Measurements from ENCODE around the gene STAT4. TPM values are rescaled to one million over a fixed set of nuclear protein-coding genes. Genes with fewer than 3 reads are reported as not detected.

Gene STAT4
- total RNA-seq, 1 donor from 2014 or later, result 1.6 TPM

GRCh38 chr2:191064590-191064989 is 86.2 kb downstream of the STAT4 start:
- no peak overlapping the region for H3K27ac Mint-ChIP-seq (ENCODE audit: unreplicated experiment)
- TF ChIP-seq CTCF (IDR thresholded peaks at IDR 0.05; ENCODE audit: insufficient read depth, low read depth, low read length) (no peak), EZH2 (IDR thresholded peaks at IDR 0.05; ENCODE audit: insufficient read depth, low read length) (no peak)
- H3K27me3 Mint-ChIP-seq (ENCODE audit: low read depth, unreplicated experiment), result no peaks in the 10 kb centered on the region
- H3K27me3 ChIP-seq (ENCODE audit: insufficient read depth, low read length), result no peaks in the 10 kb centered on the region
- no peak overlapping the region for H2AFZ ChIP-seq (ENCODE audit: low read depth, low read length)
- H3K9ac ChIP-seq (ENCODE audit: low read length), result no peak overlapping the region
- H3K9me3 Mint-ChIP-seq (ENCODE audit: unreplicated experiment), result no peaks in the 10 kb centered on the region
- H3K79me2 ChIP-seq (ENCODE audit: insufficient read depth, low read length), result no peaks in the 10 kb centered on the region
- H3K4me2 ChIP-seq (ENCODE audit: low read length), result no peak overlapping the region
- no peak overlapping the region for H3K4me3 Mint-ChIP-seq (ENCODE audit: unreplicated experiment)
- DNase-seq (ENCODE audit: low read depth) (no peak), FAIRE-seq (no peak)
- no peaks in the 10 kb centered on the region for H3K4me1 ChIP-seq (ENCODE audit: insufficient read depth, low read length)
- H3K36me3 Mint-ChIP-seq (ENCODE audit: low read depth, unreplicated experiment), result no peaks in the 10 kb centered on the region
- no peaks in the 10 kb centered on the region for H3K36me3 ChIP-seq (ENCODE audit: insufficient read depth, low read length)
- no peak overlapping the region for H3K27ac ChIP-seq (ENCODE audit: low read depth, low read length)
- H3K9me3 ChIP-seq (ENCODE audit: insufficient read depth, low read depth, low read length), result no peaks in the 10 kb centered on the region
- H3K4me3 ChIP-seq (ENCODE audit: insufficient read depth, low read depth, low read length), result no peak overlapping the region
- H3K4me1 Mint-ChIP-seq (ENCODE audit: low read depth, unreplicated experiment), result peaks cover 2% of the 10 kb centered on the region
- no peaks in the 10 kb centered on the region for H4K20me1 ChIP-seq (ENCODE audit: insufficient read depth, low read length)

- FAIRE-seq, result peak; percentile 13
- no peak for TF ChIP-seq EZH2 (IDR thresholded peaks at IDR 0.05; ENCODE audit: insufficient read depth, low read length)
- TF ChIP-seq CTCF (IDR thresholded peaks at IDR 0.05; ENCODE audit: insufficient read depth, low read depth, low read length), result no peak
- no peaks in the 10 kb centered on the region for H3K27me3 Mint-ChIP-seq (ENCODE audit: low read depth, unreplicated experiment)
Measured at GRCh38 chr2:191063584-191063983, 87.2 kb downstream of the STAT4 start.

GRCh38 chr2:191061381-191061980 is 89.3 kb downstream of the STAT4 start:
- Histone ChIP-seq H3K9ac (ENCODE audit: low read length) (no peak overlapping the region), H3K27me3 (ENCODE audit: insufficient read depth, low read length) (no peaks in the 10 kb centered on the region), H3K9me3 (ENCODE audit: insufficient read depth, low read depth, low read length) (no peaks in the 10 kb centered on the region), H3K27ac (ENCODE audit: low read depth, low read length) (no peak overlapping the region), H3K4me3 (ENCODE audit: insufficient read depth, low read depth, low read length) (no peak overlapping the region), H3K4me2 (ENCODE audit: low read length) (no peak overlapping the region), H3K79me2 (ENCODE audit: insufficient read depth, low read length) (no peaks in the 10 kb centered on the region), H4K20me1 (ENCODE audit: insufficient read depth, low read length) (no peaks in the 10 kb centered on the region), H3K4me1 (ENCODE audit: insufficient read depth, low read length) (no peaks in the 10 kb centered on the region), H2AFZ (ENCODE audit: low read depth, low read length) (no peak overlapping the region), H3K36me3 (ENCODE audit: insufficient read depth, low read length) (no peaks in the 10 kb centered on the region)
- no peak for FAIRE-seq
- no peaks in the 10 kb centered on the region for H3K36me3 Mint-ChIP-seq (ENCODE audit: low read depth, unreplicated experiment)
- no peaks in the 10 kb centered on the region for H3K9me3 Mint-ChIP-seq (ENCODE audit: unreplicated experiment)
- H3K4me3 Mint-ChIP-seq (ENCODE audit: unreplicated experiment), result no peak overlapping the region
- no peak for DNase-seq (ENCODE audit: low read depth)
- peaks cover 2% of the 10 kb centered on the region for H3K4me1 Mint-ChIP-seq (ENCODE audit: low read depth, unreplicated experiment)
- H3K27me3 Mint-ChIP-seq (ENCODE audit: low read depth, unreplicated experiment), result no peaks in the 10 kb centered on the region
- H3K27ac Mint-ChIP-seq (ENCODE audit: unreplicated experiment), result no peak overlapping the region
- TF ChIP-seq CTCF (IDR thresholded peaks at IDR 0.05; ENCODE audit: insufficient read depth, low read depth, low read length) (no peak), EZH2 (IDR thresholded peaks at IDR 0.05; ENCODE audit: insufficient read depth, low read length) (no peak)

More at GRCh38 chr2:191063584-191063983, 87.2 kb downstream of the STAT4 start:
- no peak overlapping the region for H2AFZ ChIP-seq (ENCODE audit: low read depth, low read length)
- no peaks in the 10 kb centered on the region for H4K20me1 ChIP-seq (ENCODE audit: insufficient read depth, low read length)
- no peaks in the 10 kb centered on the region for H3K36me3 Mint-ChIP-seq (ENCODE audit: low read depth, unreplicated experiment)
- H3K27ac Mint-ChIP-seq (ENCODE audit: unreplicated experiment), result no peak overlapping the region
- no peaks in the 10 kb centered on the region for H3K36me3 ChIP-seq (ENCODE audit: insufficient read depth, low read length)
- H3K4me1 ChIP-seq (ENCODE audit: insufficient read depth, low read length), result no peaks in the 10 kb centered on the region
- no peak overlapping the region for H3K9ac ChIP-seq (ENCODE audit: low read length)
- no peaks in the 10 kb centered on the region for H3K79me2 ChIP-seq (ENCODE audit: insufficient read depth, low read length)
- H3K9me3 ChIP-seq (ENCODE audit: insufficient read depth, low read depth, low read length), result no peaks in the 10 kb centered on the region
- no peak overlapping the region for H3K4me3 ChIP-seq (ENCODE audit: insufficient read depth, low read depth, low read length)
- no peaks in the 10 kb centered on the region for H3K27me3 ChIP-seq (ENCODE audit: insufficient read depth, low read length)
- no peak overlapping the region for H3K27ac ChIP-seq (ENCODE audit: low read depth, low read length)
- H3K9me3 Mint-ChIP-seq (ENCODE audit: unreplicated experiment), result no peaks in the 10 kb centered on the region
- no peak overlapping the region for H3K4me2 ChIP-seq (ENCODE audit: low read length)
- no peak overlapping the region for H3K4me3 Mint-ChIP-seq (ENCODE audit: unreplicated experiment)
- no peak for DNase-seq (ENCODE audit: low read depth)
- H3K4me1 Mint-ChIP-seq (ENCODE audit: low read depth, unreplicated experiment), result peaks cover 2% of the 10 kb centered on the region
